Hematopoietic multipotent progenitor cell treated with erythropoietin and hydrocortisone succinate and interleukin-3 and kit ligand, for 17 days (in vitro differentiated cells): ENCODE measurements around the gene RB1.
"Not testable (repeated sequence)": the region's sequence is repeated elsewhere in the genome, so short reads cannot be mapped to it uniquely, and the experiment has no call there.

Source experiments
- DNase-seq: peaks from one replicate; pipeline ENCODE4 v3.0.0-alpha.2; 2015; ENCODE audit warnings: low spot score

Gene RB1

GRCh38 chr13:48410199-48410598 is 106.6 kb downstream of the RB1 start:
- DNase-seq: no peak

- no peak for DNase-seq
Observed at GRCh38 chr13:48411147-48411794, 107.7 kb downstream of the RB1 start.

GRCh38 chr13:48411841-48412531 is 108.4 kb downstream of the RB1 start:
- DNase-seq: no peak

GRCh38 chr13:48412881-48413351 is 109.4 kb downstream of the RB1 start, which contains the start of gene LPAR6:
TSS of gene LPAR6 (minus strand) at chr13:48413113. CDS start at chr13:48412423, 690 bp downstream.
- DNase-seq: no peak

- DNase-seq: no peak
Observed at GRCh38 chr13:48414501-48414900, 111.0 kb downstream of the RB1 start.

- no peak for DNase-seq
Observed at GRCh38 chr13:48415516-48415915, 112.0 kb downstream of the RB1 start.

- DNase-seq: not testable (repeated sequence)
Observed at GRCh38 chr13:48422003-48422402, 118.5 kb downstream of the RB1 start.

GRCh38 chr13:48424212-48424611 is 120.7 kb downstream of the RB1 start:
- DNase-seq: no peak

- DNase-seq: no peak
Observed at GRCh38 chr13:48426052-48426451, 122.5 kb downstream of the RB1 start.

GRCh38 chr13:48426755-48427298 is 123.3 kb downstream of the RB1 start:
- not testable (repeated sequence) for DNase-seq

GRCh38 chr13:48429036-48429435 is 125.5 kb downstream of the RB1 start:
- DNase-seq: no peak

GRCh38 chr13:48429886-48430285 is 126.3 kb downstream of the RB1 start:
- no peak for DNase-seq

- DNase-seq: no peak
Observed at GRCh38 chr13:48431431-48431830, 127.9 kb downstream of the RB1 start.

- no peak for DNase-seq
Observed at GRCh38 chr13:48431987-48432615, 128.6 kb downstream of the RB1 start.

- no peak for DNase-seq
Observed at GRCh38 chr13:48434200-48434599, 130.6 kb downstream of the RB1 start.

GRCh38 chr13:48436661-48437288 is 133.2 kb downstream of the RB1 start:
- DNase-seq: no peak

GRCh38 chr13:48437371-48437770 is 133.8 kb downstream of the RB1 start:
- DNase-seq: no peak

GRCh38 chr13:48443442-48444208 is 140.1 kb downstream of the RB1 start:
- no peak for DNase-seq

GRCh38 chr13:48446464-48446863 is 142.9 kb downstream of the RB1 start:
- no peak for DNase-seq

- no peak for DNase-seq
Observed at GRCh38 chr13:48448285-48448958, 144.9 kb downstream of the RB1 start.
